HG02610 (cell line): ENCODE data around the gene NCKAP5L.
"Not testable (repeated sequence)": the region's sequence is repeated elsewhere in the genome, so short reads cannot be mapped to it uniquely, and the experiment has no call there.

Experiments used
- ATAC-seq: cut with Tn5 transposase; IDR thresholded peaks from one replicate; pipeline ENCODE4 v1.9.1; 2021; ENCODE audit warnings: mild to moderate bottlenecking, moderate library complexity; ENCODE audit not compliant: unreplicated experiment

Gene NCKAP5L

GRCh38 chr12:49865109-49865781 is 37.0 kb upstream of the NCKAP5L start:
- no peak for ATAC-seq

GRCh38 chr12:49864798-49865090 is 36.5 kb upstream of the NCKAP5L start:
- ATAC-seq = no peak

GRCh38 chr12:49863946-49864797 is 36.0 kb upstream of the NCKAP5L start:
- ATAC-seq = no peak

GRCh38 chr12:49860921-49861320 is 32.7 kb upstream of the NCKAP5L start:
- not testable (repeated sequence) for ATAC-seq

GRCh38 chr12:49855890-49856289 is 27.7 kb upstream of the NCKAP5L start:
- not testable (repeated sequence) for ATAC-seq

GRCh38 chr12:49854976-49855375 is 26.8 kb upstream of the NCKAP5L start:
- no peak for ATAC-seq

- ATAC-seq = no peak
These were observed 25.5 kb upstream of the NCKAP5L start for GRCh38 chr12:49853671-49854070.

GRCh38 chr12:49847161-49847560 is 18.9 kb upstream of the NCKAP5L start:
- ATAC-seq = no peak

GRCh38 chr12:49846032-49846431 is 17.8 kb upstream of the NCKAP5L start:
- ATAC-seq = no peak

- ATAC-seq = no peak
These were observed 15.7 kb upstream of the NCKAP5L start for GRCh38 chr12:49843876-49844437.

- ATAC-seq = no peak
These were observed 15.2 kb upstream of the NCKAP5L start for GRCh38 chr12:49843411-49843810.

GRCh38 chr12:49842519-49843352 is 14.5 kb upstream of the NCKAP5L start, which contains the start of gene BCDIN3D:
BCDIN3D (minus strand) TSS chr12:49843106; CDS start chr12:49843087, 19 bp downstream.
- ATAC-seq = peak; percentile 86

- no peak for ATAC-seq
These were observed 10.9 kb upstream of the NCKAP5L start for GRCh38 chr12:49838973-49839633.

GRCh38 chr12:49832836-49833421 is 4.7 kb upstream of the NCKAP5L start:
- ATAC-seq = no peak

- no peak for ATAC-seq
These were observed 3.5 kb upstream of the NCKAP5L start for GRCh38 chr12:49831717-49832116.

- no peak for ATAC-seq
These were observed 663 bp downstream of the NCKAP5L start for GRCh38 chr12:49827401-49828099.

GRCh38 chr12:49827051-49827400 is 1.2 kb downstream of the NCKAP5L start:
- ATAC-seq = no peak

GRCh38 chr12:49825971-49826421 is 2.2 kb downstream of the NCKAP5L start:
- no peak for ATAC-seq

- ATAC-seq = no peak
These were observed 2.7 kb downstream of the NCKAP5L start for GRCh38 chr12:49825360-49825970.
